Activated naive CD8-positive, alpha-beta T cell treated with anti-CD3 and anti-CD28 coated beads, Interleukin-2, amount 50 U/mL, for 24 hours (primary cell): ENCODE results near the gene ZMIZ1.
A peak's percentile ranks its signal among the peaks of the same experiment; 100 is the strongest.

Experiments
- ATAC-seq: fragments of 150-1000 bp; cut with Tn5 transposase; one replicate; pipeline ENCODE4 v1.10.0; 2021
- DNase-seq: peaks from one replicate; pipeline ENCODE4 v3.0.0; 2021
- H3K27ac Mint-ChIP-seq: one replicate; pipeline ENCODE4 v1.8.0; 2021; ENCODE audit warnings: mild to moderate bottlenecking, mixed read lengths
- H3K27me3 Mint-ChIP-seq: one replicate; pipeline ENCODE4 v1.8.0; 2021; ENCODE audit warnings: mixed read lengths
- H3K36me3 Mint-ChIP-seq: one replicate; pipeline ENCODE4 v1.8.0; 2021; ENCODE audit warnings: low read depth, mixed read lengths
- H3K4me1 Mint-ChIP-seq: one replicate; pipeline ENCODE4 v1.8.0; 2021; ENCODE audit warnings: mixed read lengths
- H3K4me3 Mint-ChIP-seq: one replicate; pipeline ENCODE4 v1.8.0; 2021; ENCODE audit warnings: mild to moderate bottlenecking, moderate library complexity, mixed read lengths
- H3K9me3 Mint-ChIP-seq: one replicate; pipeline ENCODE4 v1.8.0; 2021; ENCODE audit warnings: mixed read lengths

The ZMIZ1 gene

GRCh38 chr10:79063661-79064492, 4.9 kb upstream of the ZMIZ1 start:
- Mint-ChIP-seq H3K9me3 (no peaks in the 10 kb centered on the region), H3K36me3 (no peaks in the 10 kb centered on the region), H3K4me3 (no peak overlapping the region), H3K27ac (no peak overlapping the region), H3K27me3 (peaks cover 2% of the 10 kb centered on the region), H3K4me1 (peaks cover 31% of the 10 kb centered on the region)
- no peak for ATAC-seq
- DNase-seq = no peak

- Mint-ChIP-seq H3K9me3 (no peaks in the 10 kb centered on the region), H3K4me3 (no peak overlapping the region), H3K4me1 (peaks cover 31% of the 10 kb centered on the region), H3K27ac (no peak overlapping the region), H3K27me3 (peaks cover 2% of the 10 kb centered on the region), H3K36me3 (no peaks in the 10 kb centered on the region)
- DNase-seq (no peak), ATAC-seq (no peak)
Observed at GRCh38 chr10:79065091-79065551, 3.6 kb upstream of the ZMIZ1 start.

- Mint-ChIP-seq H3K9me3 (no peaks in the 10 kb centered on the region), H3K36me3 (no peaks in the 10 kb centered on the region), H3K27ac (no peak overlapping the region), H3K27me3 (peaks cover 2% of the 10 kb centered on the region), H3K4me3 (no peak overlapping the region), H3K4me1 (peaks cover 31% of the 10 kb centered on the region)
- DNase-seq (no peak), ATAC-seq (no peak)
Observed at GRCh38 chr10:79065853-79066252, 2.9 kb upstream of the ZMIZ1 start.

- Mint-ChIP-seq H3K27me3 (peaks cover 6% of the 10 kb centered on the region), H3K4me3 (peak overlapping the region; percentile 32), H3K9me3 (no peaks in the 10 kb centered on the region), H3K36me3 (no peaks in the 10 kb centered on the region), H3K4me1 (peaks cover 38% of the 10 kb centered on the region), H3K27ac (no peak overlapping the region)
- ATAC-seq (no peak), DNase-seq (no peak)
Observed at GRCh38 chr10:79066411-79067240, 2.1 kb upstream of the ZMIZ1 start.

- DNase-seq = peak; percentile 87
- Mint-ChIP-seq H3K4me3 (peak overlapping the region; percentile 83), H3K27ac (peak overlapping the region; percentile 65), H3K4me1 (peaks cover 40% of the 10 kb centered on the region), H3K27me3 (peaks cover 6% of the 10 kb centered on the region), H3K36me3 (no peaks in the 10 kb centered on the region), H3K9me3 (no peaks in the 10 kb centered on the region)
- ATAC-seq = no peak
Observed at GRCh38 chr10:79067241-79068202, 1.2 kb upstream of the ZMIZ1 start.

- Mint-ChIP-seq H3K27ac (no peak overlapping the region), H3K9me3 (no peaks in the 10 kb centered on the region), H3K4me3 (peak overlapping the region; percentile 83), H3K36me3 (no peaks in the 10 kb centered on the region), H3K27me3 (peaks cover 6% of the 10 kb centered on the region), H3K4me1 (peaks cover 39% of the 10 kb centered on the region)
- peak; percentile 5 for ATAC-seq
- DNase-seq = peak; percentile 46
Observed at GRCh38 chr10:79068203-79068561, 584 bp upstream of the ZMIZ1 start.

- H3K27ac Mint-ChIP-seq = peak overlapping the region; percentile 76
- peak overlapping the region; percentile 90 for H3K4me3 Mint-ChIP-seq
- DNase-seq = peak; percentile 56
- peaks cover 38% of the 10 kb centered on the region for H3K4me1 Mint-ChIP-seq
- H3K36me3 Mint-ChIP-seq = no peaks in the 10 kb centered on the region
- ATAC-seq = peak; percentile 4
- H3K9me3 Mint-ChIP-seq = no peaks in the 10 kb centered on the region
- peaks cover 6% of the 10 kb centered on the region for H3K27me3 Mint-ChIP-seq
Observed at GRCh38 chr10:79069325-79070080, 737 bp downstream of the ZMIZ1 start.

GRCh38 chr10:79070081-79070605, 1.4 kb downstream of the ZMIZ1 start:
- no peaks in the 10 kb centered on the region for H3K9me3 Mint-ChIP-seq
- DNase-seq = no peak
- peak overlapping the region; percentile 90 for H3K4me3 Mint-ChIP-seq
- no peak for ATAC-seq
- peaks cover 6% of the 10 kb centered on the region for H3K27me3 Mint-ChIP-seq
- no peak overlapping the region for H3K27ac Mint-ChIP-seq
- H3K4me1 Mint-ChIP-seq = peaks cover 36% of the 10 kb centered on the region
- no peaks in the 10 kb centered on the region for H3K36me3 Mint-ChIP-seq

- Mint-ChIP-seq H3K36me3 (no peaks in the 10 kb centered on the region), H3K27ac (no peak overlapping the region), H3K9me3 (no peaks in the 10 kb centered on the region), H3K4me1 (peaks cover 35% of the 10 kb centered on the region), H3K4me3 (peak overlapping the region; percentile 90), H3K27me3 (peaks cover 6% of the 10 kb centered on the region)
- DNase-seq = peak; percentile 40
- ATAC-seq = no peak
Observed at GRCh38 chr10:79070606-79071395, 2.0 kb downstream of the ZMIZ1 start.

- Mint-ChIP-seq H3K36me3 (no peaks in the 10 kb centered on the region), H3K27me3 (peaks cover 6% of the 10 kb centered on the region), H3K9me3 (no peaks in the 10 kb centered on the region), H3K4me1 (peaks cover 41% of the 10 kb centered on the region), H3K27ac (no peak overlapping the region), H3K4me3 (peak overlapping the region; percentile 90)
- no peak for ATAC-seq
- DNase-seq = no peak
Observed at GRCh38 chr10:79071396-79071923, 2.7 kb downstream of the ZMIZ1 start.

GRCh38 chr10:79072041-79072441, 3.3 kb downstream of the ZMIZ1 start:
- H3K4me3 Mint-ChIP-seq = no peak overlapping the region
- DNase-seq = no peak
- H3K9me3 Mint-ChIP-seq = no peaks in the 10 kb centered on the region
- peaks cover 40% of the 10 kb centered on the region for H3K4me1 Mint-ChIP-seq
- H3K36me3 Mint-ChIP-seq = no peaks in the 10 kb centered on the region
- peaks cover 6% of the 10 kb centered on the region for H3K27me3 Mint-ChIP-seq
- no peak for ATAC-seq
- no peak overlapping the region for H3K27ac Mint-ChIP-seq

- Mint-ChIP-seq H3K27ac (no peak overlapping the region), H3K27me3 (peaks cover 4% of the 10 kb centered on the region), H3K4me1 (peaks cover 34% of the 10 kb centered on the region), H3K9me3 (no peaks in the 10 kb centered on the region), H3K36me3 (no peaks in the 10 kb centered on the region), H3K4me3 (no peak overlapping the region)
- ATAC-seq (no peak), DNase-seq (no peak)
Observed at GRCh38 chr10:79072994-79073645, 4.4 kb downstream of the ZMIZ1 start.
